ENCODE results near the gene ZNF337.

DNA sequence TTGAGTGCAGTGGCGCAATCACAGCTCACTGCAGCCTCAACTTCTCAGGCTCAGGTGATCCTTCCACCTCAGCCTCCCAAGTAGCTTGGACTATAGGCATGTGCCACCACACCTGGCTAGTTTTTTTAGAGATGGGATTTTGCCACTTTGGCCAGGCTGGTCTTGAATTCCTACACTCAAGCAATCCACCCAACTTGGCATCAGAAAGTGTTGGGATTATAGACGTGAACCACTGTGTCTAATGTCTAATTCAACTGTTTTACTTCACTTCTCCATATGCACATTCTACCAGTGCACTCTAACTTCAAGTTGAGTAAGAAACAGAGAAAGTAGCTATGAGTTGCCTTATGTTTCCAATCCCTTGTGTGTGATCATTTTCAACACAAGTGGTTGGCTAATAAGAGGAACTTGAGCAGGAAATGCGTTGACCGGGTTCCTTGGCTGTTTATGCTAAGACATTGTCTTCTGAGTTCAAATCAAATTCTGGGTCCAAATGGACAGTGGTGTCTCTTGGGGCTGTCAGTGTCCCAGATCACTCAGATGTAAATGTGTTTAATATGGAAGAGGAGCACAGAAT, 23.9 kb downstream of the ZNF337 start:
- TF ChIP-seq, protein P1, sequence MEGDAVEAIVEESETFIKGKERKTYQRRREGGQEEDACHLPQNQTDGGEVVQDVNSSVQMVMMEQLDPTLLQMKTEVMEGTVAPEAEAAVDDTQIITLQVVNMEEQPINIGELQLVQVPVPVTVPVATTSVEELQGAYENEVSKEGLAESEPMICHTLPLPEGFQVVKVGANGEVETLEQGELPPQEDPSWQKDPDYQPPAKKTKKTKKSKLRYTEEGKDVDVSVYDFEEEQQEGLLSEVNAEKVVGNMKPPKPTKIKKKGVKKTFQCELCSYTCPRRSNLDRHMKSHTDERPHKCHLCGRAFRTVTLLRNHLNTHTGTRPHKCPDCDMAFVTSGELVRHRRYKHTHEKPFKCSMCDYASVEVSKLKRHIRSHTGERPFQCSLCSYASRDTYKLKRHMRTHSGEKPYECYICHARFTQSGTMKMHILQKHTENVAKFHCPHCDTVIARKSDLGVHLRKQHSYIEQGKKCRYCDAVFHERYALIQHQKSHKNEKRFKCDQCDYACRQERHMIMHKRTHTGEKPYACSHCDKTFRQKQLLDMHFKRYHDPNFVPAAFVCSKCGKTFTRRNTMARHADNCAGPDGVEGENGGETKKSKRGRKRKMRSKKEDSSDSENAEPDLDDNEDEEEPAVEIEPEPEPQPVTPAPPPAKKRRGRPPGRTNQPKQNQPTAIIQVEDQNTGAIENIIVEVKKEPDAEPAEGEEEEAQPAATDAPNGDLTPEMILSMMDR (IDR thresholded peaks at IDR 0.05) = no peak
- no peak for TF ChIP-seq POLR2AphosphoS5 (IDR thresholded peaks at IDR 0.05)
- TF ChIP-seq POLR2A (IDR thresholded peaks at IDR 0.05) = no peak
